HG03342 (cell line): ENCODE measurements around the gene SIK3.

Experiments used
- ATAC-seq: cut with Tn5 transposase; IDR thresholded peaks from one replicate; pipeline ENCODE4 v1.9.1; 2021; ENCODE audit warnings: mild to moderate bottlenecking, moderate library complexity; ENCODE audit not compliant: unreplicated experiment

Gene SIK3

DNA sequence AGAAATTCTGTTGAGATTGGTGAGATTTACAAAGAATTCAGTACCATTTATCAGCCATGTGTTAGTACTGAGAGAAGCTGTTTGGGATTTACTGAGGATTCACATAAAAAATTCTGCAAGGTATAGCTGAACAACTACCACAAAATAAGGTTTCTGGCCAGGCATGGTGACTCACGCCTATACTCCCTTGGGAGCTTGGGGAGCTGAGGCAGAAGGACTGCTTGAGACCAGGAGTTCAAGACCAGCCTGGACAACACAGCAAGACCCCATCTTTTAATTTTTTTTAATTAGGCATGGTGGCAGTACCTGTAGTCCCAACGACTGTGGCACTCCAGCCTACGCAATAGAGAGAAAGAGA lies 86.7 kb downstream of the SIK3 start:
- ATAC-seq, result no peak

DNA sequence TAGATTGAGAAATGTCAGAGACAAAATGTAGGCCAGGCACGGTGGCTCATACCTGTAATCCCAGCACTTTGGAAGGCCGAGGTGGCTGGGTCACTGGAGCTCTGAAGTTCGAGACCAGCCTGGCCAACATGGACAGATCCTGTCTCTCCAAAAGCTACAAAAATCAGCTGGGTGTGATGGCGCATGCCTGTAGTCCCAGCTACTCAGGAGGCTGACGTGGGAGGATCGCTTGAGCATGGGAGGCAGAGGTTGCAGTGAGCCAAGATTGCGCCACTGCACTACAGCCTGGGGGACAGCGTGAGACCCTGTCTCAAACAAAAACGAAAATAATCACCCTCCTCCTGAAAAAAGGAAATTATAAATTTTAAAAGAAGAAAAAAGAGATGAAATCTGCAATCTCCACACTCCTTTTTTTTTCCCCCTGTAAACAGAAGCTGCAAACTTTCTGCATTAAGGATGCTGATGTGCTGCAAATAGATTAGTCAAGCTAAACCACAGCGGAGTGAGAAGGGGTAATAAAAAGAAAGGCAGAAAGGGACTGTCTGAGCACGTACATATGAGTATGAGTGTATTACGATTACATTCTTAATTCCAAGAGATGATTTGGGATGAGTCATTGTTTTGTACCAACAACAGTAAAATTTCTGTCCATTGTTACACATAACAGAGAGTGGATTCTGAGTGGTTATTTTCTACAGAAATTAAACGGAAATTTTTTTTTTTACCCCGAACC lies 87.3 kb downstream of the SIK3 start:
- ATAC-seq, result no peak

DNA sequence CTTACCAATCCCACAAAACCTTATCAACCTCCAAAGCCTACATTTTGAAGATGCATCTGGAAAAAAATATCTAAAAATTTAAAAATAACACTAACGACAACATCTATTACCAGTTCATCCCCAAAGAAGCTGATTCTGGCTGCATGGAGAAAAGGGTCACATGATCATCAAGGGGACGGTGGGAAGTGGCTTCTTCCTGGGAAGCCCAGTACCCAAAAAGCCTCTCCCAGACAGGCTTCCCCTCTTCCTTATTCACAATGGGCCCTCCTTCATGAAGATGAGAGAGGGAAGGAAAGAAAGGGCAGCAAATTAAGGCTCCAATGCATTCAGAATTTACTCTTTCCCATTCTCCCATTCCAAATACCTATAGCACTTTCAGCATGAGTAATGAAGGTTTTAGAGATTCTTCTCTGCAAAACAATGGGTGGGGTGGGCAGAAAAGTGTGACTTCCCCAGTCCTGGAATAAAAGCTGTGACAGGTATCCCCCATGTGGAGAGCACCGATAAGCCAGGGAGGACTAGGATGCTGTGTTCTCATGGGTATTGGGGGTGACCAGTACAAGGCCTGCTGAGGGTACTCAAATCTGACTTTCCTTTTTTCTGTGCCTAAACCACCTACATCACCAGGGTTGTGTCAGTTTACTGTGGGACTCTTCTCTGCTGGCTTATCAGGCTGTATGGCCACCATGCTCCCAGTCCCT lies 88.2 kb downstream of the SIK3 start:
- no peak for ATAC-seq

DNA sequence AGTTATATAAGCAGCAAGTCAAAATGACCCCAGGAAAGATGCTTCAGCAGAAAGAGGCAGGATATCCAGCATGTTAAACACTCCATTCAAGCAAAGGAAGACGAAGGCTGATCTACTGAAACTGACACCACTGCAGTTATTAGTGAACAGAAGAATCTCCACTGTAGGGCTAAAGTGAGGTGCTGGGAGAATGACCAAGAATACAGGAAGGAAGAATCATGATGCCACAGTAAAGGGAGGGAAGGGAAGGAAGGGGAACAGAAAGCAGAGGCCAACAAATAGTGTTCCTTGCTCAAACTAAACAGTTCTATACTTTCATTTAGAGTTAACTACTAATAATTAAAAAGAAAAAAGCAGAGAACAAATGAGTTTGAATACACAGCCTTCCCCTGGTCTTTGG lies 92.5 kb downstream of the SIK3 start:
- no peak for ATAC-seq

DNA sequence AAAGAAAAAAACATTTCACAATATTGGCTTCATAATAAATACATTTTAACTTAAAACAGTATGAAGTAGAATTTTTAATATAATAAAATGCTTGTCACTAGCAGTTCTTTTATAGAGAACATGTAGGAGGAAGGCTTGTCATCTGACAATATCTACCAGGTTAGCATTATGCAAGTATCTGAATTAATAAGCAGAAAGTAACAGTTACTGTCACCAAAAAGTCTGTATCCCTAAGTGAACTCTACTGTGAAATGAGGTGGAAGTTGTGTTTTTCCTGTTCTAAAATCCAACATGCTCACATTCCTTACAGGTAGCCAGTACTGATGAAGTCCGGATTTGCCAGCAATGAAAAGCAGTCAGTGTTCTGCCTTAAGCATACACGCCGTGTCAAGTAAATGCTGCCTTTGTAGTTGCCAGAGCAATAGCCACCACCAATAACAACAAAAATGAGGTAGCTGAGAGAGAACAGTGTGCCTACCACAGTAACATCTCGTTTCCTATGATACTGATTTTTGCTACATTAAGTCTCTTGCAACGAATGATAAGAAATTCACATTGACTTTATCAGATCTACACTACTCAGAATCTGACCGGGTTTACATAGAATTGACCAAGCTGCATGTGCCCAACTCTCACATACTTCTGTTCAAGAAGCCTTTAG lies 95.5 kb downstream of the SIK3 start:
- no peak for ATAC-seq

DNA sequence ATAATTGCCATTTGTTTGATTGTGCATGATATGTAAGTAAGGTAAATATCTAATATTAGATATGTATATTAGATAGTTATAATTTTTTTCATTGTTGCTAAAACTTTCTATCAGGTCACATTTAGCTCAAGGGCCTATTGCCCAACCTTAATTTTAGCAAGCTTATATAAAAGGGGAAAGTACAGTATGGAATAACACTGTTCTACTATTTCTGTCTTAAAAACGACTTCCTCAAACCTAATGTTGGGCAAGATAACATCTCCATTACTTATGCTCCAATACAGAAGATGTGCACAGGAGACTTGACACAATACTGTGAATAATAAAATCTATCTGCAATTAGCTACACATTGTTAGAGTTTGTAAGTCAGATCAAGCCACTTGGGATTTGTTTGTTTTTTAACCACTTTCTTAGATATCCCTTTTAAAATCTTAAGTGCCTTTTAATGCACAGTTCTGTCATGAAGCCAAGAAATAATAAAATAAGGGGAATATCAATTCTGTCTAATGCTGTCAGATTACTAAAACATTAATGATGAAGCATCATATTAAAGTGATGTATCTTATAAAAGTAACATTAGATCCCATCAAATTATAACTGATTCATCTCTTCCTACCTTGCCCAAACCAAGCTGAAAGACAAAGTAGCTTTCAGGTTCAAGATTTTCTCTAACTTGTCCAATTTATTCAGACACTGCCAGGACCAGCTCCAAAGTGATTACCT lies 98.1 kb downstream of the SIK3 start:
- ATAC-seq, result no peak

DNA sequence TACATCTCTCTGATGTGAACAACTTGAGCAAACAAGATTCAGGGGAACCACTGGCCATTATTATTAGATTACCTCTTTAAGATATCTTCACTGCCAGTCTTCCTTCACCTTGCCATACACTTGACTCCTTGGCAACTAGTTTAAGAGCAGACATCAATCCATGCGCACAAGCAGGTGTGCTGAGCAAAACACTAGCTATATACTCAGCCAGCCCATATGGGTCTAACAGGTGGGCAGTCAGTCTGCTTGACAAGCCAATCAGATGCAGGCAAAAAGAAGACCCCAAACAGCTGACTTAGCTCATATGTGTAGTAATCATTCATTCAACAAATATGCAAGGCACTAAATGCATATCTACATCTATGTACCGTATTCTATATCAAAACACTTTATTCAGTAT lies 101.2 kb downstream of the SIK3 start:
- ATAC-seq, result no peak

DNA sequence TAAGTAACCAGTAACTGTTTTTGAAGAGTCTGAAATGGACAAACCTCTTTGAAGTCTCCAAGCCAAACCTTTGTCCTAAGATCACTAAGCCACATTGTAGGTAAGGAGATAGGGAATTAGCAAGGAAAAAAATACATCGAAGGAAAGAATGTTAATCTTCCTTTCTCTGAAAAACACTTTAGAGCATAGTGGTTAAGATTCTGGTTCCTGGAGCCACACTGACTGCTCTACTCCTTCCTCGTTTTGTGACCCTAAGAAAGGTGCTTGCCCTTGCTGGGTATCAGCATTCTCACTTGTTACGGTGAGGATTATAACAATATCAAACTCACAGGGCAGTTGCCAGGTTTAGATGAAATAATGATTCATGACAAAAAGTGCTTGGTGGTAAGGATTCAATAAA lies 104.0 kb downstream of the SIK3 start:
- ATAC-seq, result no peak

DNA sequence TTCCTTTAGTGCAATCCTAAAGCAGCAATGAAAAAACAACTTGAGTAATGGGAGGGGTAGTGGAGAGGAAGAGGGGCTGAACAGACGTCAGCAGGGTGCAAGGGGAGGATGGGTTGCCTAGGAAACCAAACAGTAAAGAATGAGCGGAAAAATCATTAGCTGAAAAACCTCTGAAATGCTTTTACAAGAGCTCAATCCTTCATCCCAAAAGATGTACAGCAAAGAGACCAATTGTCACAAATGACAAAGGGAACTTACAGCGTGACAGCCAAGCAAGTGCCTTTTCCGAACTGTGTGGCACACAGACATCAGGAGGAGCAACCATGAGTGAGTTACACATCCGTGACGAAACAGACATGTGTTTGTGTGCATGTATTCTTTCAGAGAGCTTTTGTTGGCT lies 104.6 kb downstream of the SIK3 start:
- no peak for ATAC-seq

DNA sequence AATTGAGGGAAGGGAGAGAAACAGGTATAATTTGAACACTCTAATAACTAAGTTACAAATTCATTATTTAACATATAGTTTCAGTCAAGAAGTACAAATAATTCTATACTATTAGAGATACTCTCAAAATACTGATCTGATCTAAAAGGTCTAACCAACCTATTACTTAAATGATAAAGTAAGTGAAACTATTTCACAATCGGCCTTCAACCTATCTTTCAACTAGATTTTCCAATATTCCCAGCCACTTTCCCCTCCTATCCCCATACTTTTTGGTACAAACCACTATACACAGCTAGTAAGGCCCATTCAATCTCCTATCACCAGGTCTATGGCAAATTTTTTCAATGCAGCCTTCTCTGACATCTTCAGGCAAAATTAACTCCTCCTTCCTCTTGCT lies 106.7 kb downstream of the SIK3 start:
- ATAC-seq, result no peak

DNA sequence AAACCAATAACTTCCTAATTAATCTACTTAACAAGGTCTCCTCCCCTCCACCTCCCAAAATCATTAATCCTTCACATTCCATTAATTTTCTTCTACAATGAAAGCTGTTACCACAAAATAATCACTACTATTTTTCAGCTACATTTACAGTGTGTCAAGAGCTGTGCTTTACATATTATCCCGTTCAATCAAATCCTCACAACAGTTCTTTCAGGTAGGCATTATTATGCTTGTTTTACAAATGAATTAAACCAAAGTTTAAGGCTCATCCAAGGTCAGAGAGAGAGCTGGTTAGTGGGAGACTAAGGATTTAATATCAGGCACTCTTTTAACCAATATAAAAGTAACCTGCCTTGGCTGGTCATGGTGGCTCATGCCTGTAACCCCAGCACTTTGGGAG lies 107.4 kb downstream of the SIK3 start:
- no peak for ATAC-seq

DNA sequence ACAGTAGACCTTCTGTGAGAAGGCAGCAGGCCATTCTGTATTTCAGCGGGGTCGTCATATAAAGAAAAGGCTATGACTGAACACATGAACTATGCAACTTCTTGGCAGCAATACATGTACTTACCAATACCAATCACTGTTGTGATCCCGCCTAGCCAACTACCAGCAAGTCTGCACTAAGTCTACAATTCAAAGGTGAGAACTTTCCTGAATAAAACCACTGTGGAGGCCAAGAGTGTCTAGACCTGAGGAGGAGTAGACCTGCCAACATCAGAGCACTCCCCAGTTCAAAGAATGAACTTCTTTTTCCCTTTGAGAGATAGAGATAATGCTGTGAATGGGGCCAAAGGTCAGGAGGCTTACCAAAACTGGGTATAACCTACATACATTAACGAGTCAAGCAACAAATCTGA lies 108.2 kb downstream of the SIK3 start:
- no peak for ATAC-seq

DNA sequence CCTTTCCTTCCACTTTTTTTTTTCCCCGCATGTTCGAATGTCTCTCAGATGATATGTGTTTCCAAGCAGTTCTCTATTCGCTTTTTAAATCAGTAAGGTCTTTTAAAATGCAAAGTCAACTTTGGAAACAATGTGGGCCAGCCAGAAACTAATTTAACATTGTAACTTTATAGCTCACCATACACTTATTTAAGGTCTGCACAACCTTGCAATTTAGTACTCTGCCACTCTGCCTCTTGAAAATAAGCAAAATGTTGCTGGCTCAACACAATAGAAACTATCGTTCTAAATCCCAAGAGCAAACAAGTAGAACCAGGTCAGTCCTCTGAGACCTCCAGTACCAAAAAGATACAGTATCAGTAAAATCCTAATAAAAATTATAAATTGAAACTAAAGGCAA lies 109.0 kb downstream of the SIK3 start:
- ATAC-seq, result no peak

DNA sequence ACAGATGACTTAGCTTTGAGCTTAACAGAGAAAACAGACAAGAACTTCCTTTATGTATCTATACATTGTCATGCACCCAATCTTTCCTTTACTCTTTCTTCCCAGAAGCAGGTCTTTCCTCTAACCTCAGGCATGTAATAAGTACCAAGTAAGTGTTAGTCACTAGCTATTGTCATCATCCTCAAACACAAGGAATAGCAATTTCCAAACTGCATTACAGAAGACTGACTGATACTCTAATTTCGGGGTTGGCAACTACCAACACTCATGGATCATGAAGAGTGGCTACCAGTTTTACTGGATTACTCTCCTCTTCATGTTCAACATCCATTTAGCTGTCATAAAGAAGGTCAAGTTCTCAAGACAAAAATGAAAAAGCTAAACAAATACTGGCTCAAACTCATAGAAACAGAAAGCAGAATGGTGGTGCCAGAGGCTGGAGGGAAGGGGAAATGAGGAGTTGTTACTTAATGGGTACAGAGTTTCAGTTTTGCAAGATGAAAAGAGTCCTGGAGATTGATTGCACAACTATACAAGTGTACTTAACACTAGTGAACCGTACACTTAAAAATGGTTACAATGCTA lies 111.6 kb downstream of the SIK3 start:
- ATAC-seq, result peak; percentile 75

DNA sequence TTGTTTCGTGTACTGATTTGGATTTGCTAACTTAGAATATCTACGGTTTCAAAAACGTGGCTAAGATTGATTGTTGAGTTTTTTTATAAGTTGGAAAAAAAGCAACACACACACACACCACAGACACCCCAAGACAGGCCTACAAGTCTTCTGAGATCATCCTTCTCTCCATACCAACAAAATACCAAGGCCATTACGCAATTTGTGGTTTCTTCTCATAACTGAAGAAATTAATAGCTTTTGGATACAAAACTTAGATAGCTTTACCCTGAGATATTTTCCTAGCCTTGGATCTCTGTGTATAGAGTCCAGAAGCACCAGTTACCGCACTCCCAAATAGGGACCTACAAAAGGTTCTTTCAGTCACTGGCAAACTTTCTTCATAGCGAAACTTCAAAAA lies 113.6 kb downstream of the SIK3 start:
- ATAC-seq, result no peak

DNA sequence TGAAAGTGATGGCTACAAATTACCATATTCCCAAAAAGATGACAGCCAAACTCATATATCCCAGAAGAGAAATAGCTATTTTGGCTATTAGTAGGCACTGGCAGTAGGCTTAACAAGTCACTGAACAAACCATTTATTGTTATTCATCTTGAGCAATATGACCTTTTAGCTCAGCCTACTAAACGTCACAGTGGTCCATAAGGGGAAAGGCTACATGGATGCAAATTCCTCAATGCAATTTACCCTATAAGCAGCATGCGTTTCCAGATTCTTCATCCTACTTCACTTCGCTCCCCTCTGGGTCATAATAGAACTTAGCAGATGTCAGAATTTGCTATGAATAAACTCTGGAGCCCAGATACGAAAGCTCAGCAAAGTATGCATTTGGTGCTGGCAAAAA lies 114.0 kb downstream of the SIK3 start:
- no peak for ATAC-seq

DNA sequence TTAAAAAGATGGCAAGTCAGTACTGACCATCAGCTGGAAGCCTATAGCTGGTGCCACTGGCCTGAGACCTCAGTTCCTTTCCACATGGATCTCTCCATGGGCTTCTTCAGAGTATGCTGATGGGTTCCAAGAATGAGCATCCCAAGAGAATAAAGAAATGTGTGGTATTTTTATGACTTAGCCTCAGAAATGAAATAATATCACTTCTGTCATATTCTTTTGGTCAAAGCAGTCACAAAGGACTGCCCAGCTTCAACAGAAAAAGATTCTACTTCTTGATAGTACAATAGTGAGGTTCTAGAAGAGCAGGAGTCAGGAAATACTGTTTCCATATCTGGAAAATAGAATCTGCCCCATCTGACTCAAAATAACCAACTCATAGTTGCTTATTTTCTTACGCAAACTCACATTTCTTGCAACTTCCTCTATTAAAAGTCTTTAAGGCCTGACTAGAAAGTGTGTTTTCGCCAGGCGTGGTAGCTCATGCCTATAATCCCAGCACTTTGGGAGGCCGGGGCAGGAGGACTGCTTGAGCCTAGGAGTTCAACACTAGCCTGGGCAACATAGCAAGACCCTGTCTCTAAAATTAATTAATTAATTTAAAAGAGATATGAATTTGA lies 116.9 kb downstream of the SIK3 start:
- no peak for ATAC-seq

DNA sequence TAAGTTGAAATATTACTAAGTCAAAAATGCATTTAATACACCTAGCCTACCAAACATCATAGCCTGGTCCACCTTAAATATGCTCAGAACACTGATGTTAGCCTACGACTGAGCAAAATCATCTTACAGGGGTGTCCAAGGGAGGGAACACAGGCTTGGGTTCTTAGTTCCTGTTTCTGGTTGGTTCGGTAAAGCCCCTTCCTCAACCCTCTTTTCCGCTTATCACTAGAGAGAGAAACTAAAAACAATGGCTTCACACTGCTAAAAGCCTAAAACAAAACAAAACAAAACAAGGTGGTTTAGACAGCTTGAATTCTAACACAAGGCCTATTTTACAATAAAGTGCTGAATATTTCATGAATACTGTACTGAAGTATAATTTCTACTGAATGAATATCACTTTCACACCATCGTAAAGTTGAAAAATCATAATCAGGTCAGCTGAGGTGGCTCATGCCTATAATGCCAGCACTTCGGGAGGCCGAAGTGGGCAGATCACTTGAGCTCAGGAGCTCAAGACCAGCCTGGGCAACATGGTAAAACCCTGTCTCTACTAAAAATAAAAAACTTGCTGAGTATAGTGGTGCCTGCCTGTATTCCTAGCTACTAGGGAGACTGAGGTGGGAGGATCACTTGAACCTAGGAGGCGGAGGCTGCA lies 118.0 kb downstream of the SIK3 start:
- peak; percentile 97 for ATAC-seq

DNA sequence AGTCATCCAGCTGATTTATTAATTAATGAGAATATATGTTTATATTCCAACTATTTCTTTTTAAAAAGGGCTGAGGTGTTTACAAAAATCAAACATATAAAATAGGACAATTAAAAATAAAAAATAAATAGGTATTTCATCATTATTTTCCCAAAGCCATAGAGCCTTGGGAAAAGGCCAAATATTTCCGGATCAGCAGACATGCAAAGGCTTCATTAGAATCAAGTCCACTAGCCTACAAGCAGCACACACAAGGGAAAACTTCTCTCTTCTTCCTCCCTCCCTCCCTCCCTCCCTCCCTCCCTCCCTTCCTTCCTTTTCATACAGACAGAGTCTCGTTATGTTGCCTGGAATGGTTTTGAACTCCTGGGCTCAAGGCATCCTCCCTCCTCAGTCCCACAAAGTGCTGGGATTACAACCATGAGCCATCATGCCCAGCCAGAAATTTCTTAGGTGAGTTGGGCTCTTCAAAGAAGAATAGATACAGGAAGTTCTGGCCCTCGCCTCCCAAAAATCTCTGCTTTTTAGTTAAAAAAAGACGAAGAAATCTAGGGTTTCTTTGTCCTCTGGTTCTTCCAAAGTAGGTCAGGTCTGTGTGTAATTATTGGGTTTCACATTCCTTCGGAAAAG lies 121.2 kb downstream of the SIK3 start:
- no peak for ATAC-seq

DNA sequence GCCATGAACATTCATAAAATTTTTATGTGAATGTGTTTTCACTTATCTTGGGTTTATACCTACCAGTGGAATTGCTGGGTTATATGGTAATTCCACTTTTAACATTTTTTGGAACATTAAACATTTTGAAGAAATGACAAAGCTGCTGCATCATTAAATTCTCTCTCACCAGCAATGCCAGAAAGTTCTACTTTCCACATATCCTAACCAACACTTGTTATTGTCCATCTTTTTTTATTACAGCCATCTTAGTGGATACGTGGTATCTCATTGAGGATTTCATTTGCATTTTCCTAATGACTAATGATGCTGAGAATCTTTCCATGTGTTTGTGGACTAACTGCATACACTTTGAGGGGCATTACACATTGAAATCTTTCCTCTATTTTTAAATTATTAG lies 122.6 kb downstream of the SIK3 start:
- ATAC-seq, result no peak
